Stimulated activated CD8-positive, alpha-beta memory T cell treated with anti-CD3 and anti-CD28 coated beads, Interleukin-15, amount 100 ng/mL, for 24 hours (primary cell): ENCODE measurements around the gene NCAM2.

Experiments
- DNase-seq: peaks from one replicate; pipeline ENCODE4 v3.0.0-alpha.2; 2020; ENCODE audit warnings: low read depth

Gene NCAM2

DNA sequence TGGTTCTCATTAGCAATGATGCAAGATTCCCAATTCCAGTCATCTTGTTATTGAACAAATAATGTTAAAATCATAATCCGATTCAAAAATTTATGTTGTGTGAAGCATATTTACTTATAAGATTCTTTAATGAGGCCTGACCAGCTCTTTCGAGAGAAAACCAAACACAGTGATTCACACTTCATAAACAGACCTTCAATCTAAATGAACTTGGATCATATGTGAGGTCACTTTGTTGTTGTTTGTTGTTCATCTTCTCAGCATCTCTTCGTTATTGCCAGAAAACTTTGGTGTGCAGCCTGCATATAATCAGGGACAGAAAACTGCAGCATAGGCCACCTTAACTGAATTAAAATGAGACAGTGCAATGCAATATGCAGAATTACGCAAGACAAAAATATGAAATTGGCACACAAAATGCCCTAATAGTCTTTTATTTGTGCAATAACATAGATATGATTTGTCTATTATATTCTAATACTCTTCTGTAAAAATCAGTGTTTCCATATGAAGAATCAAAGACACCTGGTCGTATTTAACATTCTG lies 30.1 kb downstream of the NCAM2 start:
- DNase-seq, result no peak

DNA sequence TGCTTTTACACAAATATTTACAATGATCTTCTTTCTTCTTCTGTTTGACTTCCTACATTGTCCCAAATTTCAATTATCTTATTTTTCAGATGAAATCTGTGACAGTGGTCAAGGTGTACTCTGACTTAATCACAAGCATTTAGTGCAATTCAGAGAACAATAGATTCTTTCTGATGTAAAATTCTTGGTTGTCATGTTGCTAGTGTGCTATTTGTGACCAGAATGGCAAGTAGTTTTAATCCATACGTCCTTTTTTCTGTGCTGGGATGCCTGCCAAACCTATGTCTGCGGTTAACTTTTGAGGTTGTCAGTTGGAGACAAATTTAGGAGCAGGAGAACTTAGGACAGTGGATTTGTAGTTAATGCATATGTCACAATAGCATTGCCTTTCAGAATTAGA lies 31.0 kb downstream of the NCAM2 start:
- DNase-seq, result no peak

- DNase-seq, result no peak
Observed at GRCh38 chr21:21030311-21030710, 32.1 kb downstream of the NCAM2 start.

DNA sequence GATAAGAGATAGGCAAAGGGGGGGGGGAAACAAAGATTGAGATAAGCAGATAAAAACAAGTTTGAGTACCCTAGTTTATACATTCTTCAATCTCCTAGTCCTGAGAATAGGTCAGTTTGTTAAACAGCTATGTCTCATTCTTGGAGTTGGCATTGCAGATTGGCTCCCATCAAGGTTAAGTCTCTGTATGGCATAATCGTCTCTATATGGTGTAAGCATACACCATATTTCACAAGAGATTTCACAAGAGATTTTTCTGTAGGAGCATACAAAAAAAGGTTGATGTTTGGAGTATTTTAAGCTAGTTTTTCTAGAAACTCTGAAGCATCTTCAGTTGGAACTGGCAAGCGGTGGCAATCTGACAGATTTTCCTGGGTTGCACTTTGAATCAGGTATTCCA lies 35.8 kb downstream of the NCAM2 start:
- no peak for DNase-seq

GRCh38 chr21:21039624-21040170 lies 41.5 kb downstream of the NCAM2 start:
- DNase-seq, result no peak

DNA sequence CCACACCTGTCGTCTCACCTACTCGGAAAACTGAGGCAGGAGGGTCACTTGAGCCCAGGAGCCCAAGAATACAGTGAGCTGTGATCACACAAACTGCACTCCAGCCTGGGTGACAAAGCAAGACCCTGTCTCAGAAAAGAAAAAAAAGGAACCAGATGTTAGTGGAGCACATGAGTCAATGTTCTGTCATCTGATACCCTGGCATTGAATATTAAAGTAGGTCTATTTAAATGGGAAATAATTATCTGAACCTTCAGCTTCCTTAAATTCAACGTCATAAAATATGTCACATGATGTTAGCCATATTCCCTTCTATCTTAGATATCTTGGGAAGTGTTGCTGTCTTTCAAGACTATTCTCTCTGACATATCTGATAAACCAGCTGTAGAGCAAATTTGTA lies 47.3 kb downstream of the NCAM2 start:
- DNase-seq, result no peak

DNA sequence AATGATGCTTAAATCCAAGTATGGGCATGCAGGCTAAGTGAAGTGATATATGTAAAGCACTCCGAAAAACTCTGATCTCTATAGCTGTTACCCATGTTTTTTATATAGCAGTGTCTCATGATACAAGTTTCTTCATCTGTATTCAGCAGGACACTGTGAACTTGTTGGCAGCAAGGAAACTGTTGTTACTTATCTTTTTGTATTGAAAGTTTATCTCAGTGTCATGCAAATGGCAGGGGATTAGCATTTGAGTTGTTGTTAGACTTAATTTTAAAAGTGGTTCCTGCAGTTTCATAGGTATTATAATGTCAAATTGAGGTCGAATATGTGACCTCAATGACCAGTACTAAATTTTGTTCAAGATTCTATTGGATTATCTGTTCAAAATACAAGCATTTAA lies 47.9 kb downstream of the NCAM2 start:
- DNase-seq, result no peak

GRCh38 chr21:21051109-21052055 lies 53.2 kb downstream of the NCAM2 start:
- DNase-seq, result no peak

GRCh38 chr21:21052672-21053071 lies 54.5 kb downstream of the NCAM2 start:
- DNase-seq, result no peak

DNA sequence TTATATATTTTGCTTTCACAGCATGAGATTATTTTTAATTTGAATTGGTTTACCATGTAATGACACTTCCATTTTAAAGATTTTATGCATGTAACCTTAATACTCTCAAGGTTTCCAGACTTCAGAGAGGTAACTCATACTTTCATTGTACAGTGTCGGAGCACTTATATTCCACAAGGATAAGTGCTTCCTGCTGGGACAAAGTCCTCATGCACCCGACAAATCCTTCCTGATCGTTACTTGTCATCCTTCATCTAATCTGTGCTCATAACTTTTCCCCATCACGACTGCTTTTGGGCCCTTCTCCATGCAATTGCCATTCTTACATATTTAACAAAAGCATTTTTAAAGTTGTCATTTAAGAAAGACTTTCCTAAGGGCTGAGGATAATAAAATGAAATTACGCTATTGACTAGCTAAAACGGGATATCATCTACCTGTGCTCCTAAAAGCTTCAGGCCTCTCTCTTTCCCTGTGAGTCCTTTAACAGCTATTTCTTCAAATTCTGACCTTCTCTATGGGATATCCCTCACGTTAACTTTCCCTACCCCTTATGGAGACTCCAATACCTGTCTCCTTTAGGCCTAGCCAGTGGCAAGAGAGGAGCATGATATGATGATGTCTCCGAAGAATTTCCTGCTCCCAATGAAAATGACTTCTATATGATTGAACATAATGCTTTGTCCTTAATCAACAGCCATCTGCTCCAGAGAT lies 59.3 kb downstream of the NCAM2 start:
- no peak for DNase-seq

- DNase-seq, result no peak
Observed at GRCh38 chr21:21063828-21064227, 65.6 kb downstream of the NCAM2 start.

DNA sequence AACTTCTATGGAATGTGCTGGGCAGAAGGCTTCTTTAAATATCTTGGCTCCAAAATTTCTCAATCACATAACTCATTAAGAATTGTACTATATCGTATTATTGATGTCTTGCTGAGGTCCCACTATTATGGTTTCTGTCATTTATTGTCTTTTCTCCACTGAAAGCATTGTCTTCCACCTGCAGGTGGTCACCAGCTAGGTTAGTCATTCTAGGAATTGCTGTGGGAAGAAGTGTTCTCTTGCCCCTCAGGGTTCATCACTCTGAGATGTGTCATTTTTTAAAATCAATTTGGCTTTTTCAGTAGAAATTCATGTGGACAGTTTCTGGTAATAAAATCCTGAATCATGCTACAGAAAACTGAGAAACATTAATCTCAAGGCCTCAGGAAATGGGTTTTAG lies 66.1 kb downstream of the NCAM2 start:
- DNase-seq, result no peak

DNA sequence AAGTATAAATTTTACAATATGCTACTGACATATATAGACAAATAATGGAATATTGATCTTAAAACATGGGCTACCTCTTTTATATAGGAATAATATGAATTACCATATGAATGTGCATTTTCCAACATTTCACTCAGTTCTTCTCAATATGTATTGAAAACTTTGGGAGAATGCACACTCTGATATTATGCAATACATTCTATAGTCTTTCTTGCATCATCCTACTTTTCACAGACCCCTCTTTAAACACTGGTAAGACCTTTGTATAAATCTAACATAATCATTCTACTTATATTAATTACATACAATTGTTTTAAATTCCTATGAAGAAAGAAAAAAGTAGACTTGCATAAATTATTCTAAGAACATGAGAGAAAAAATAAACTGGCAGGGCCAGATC lies 69.2 kb downstream of the NCAM2 start:
- DNase-seq, result no peak

DNA sequence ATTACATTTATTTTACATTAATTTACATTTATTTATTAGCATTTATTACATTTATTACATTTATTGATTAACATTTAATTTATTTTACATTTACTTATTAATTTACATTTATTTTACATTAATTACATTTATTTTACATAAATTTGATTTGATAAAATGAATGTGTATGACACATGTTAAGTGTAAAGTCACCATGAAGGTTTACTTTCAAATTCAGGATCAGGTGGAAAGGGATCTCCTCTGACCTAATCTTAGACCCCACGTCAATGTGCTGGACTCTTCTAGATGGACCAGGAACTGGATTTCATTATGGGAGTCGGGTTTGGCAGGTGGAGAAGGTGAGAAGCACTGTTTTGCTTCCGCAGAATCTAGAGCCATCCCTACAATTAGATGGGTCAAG lies 76.1 kb downstream of the NCAM2 start:
- DNase-seq, result no peak

DNA sequence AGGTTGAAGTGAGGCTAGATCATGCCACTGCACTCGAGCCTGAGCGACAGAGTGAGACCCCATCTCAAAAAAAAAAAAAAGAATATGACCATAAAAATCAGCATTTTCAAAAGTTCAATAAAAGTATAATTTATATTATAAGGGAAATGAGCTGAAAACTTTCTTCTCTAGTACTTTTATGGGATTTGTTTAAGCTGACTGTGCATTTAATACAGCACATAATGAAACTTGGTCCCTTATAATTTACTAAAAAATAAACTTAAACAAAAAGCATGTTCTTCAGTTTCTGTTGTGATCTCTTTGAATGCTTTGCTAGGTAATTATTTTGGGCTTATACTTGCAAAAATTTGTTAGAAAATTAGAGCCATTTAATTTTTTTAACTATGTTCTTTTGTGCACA lies 77.8 kb downstream of the NCAM2 start:
- DNase-seq, result no peak

DNA sequence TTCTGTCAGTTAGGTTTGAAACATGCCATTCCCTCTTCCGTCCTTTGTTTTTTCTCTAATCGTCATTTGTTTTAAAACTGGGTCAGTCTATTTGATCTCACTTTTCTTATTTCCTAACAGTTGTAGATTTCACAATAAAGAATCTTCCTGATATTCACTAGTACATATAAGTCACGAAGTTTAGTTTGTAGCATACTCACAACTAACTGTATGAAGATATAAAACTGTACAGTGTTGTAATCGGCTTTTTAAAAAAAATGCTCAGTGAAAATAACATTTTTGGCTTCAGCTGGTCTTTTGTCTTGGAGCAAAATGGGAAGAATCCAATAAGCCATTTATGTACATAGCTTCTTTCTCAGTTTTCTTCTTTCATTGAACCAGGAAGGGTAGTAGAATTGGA lies 78.3 kb downstream of the NCAM2 start:
- DNase-seq, result no peak

DNA sequence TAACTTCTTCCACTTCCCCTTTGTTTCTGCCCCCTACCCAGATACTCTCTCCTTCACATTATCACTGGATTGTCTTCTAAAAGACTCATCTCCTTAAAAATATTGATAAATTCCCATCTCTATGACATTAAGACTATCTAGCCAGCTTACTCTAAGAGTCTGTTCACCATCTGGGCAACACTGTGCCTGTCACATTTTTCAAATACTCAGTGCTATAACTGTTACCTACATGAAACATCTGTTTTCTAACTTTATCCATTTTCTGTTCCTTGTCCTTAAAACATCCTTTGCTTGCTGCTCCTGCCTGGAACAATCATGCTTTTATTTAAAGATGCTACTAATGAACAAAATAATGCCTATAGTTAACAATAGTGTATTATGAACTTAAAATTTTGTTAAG lies 81.4 kb downstream of the NCAM2 start:
- DNase-seq, result no peak

- no peak for DNase-seq
Observed at GRCh38 chr21:21084179-21084578, 86.0 kb downstream of the NCAM2 start.

DNA sequence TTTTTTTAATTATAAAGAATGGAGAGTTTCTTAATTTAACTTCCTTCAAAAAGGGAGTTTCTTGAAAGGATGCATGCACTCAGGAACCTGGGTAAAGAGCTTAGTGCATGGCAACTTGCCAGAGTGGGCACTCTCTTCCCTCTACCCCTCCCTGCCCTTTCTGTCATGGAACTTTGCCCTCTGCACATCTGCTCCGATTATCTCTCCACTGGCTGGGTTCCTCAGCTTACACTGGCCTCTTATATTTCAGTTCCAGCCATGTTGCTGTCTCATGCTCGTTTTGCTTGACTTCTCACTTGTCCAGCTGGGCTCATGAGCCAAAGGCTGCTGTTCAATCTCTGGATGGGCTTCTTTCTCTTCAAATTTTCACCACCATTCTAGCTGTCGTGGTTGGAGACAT lies 87.0 kb downstream of the NCAM2 start:
- no peak for DNase-seq

- DNase-seq, result no peak
Observed at GRCh38 chr21:21096956-21097355, 98.7 kb downstream of the NCAM2 start.

DNA sequence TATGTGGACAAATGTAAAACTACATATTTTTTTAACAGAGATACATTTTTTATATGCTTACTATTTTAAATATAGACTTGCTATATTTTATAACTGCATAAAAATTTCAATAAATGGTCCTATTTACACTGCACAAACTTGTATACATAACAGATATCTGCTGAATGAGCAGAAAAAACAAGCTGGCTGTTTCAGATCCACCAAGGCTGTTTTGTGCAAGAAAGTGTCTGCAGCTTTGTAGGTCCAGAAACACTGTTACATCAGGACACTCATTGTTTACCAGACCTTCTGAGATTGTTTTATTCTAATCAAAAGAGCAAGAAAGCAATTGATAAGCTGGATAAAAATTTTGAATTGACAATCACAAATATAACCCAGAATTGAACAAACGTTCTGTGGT lies 99.3 kb downstream of the NCAM2 start:
- no peak for DNase-seq

DNA sequence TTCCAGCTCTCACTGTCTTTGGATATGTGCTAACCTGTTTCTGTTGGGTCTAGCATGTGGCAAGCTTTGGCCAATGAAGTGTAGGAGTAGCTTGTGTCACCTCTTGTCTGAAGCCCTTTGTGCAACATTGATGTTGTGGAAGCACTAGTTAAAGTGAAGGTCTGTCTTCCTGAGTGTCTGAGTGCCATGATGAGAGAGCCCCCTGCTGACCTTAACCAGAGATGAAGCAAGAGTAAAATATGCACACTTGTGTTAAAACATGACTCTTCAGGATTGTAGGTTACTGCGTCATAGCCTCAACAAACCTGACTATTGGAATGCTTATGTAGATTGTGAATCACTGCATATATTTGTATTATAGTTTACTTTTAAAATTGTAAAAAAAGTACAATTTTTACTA lies 103.7 kb downstream of the NCAM2 start:
- no peak for DNase-seq

GRCh38 chr21:21102896-21103295 lies 104.7 kb downstream of the NCAM2 start:
- no peak for DNase-seq
